GM18498 (cell line): ENCODE results near the gene OR7G2.

Experiments used
- ATAC-seq: cut with Tn5 transposase; IDR thresholded peaks from one replicate; pipeline ENCODE4 v1.9.1; 2021; ENCODE audit warnings: mild to moderate bottlenecking, moderate library complexity; ENCODE audit not compliant: unreplicated experiment

OR7G2 gene

DNA sequence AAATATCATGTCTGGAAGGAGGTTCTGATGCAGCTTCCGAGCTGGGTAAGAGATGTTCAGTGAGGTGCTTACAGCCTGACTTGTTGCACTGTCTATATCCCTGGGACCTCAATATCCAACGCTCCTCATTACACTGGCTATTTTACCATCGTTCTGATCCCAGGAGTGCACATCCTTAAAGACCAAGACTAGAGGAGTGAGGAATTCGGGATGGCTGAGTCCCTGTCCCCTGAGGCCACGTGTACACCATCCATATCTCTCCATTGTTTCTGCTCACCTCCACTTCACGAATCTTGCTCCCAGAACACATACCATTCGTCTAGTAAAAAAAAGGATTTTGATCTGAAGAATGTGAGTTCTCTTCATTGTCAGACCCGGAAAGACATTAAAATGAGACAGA is at the start of gene OR7G2:
TSS of gene OR7G2 (minus strand) at position 101 of the 400 bp plus-strand sequence. CDS start 4,232 bp downstream, outside the sequence.
- ATAC-seq: no peak

DNA sequence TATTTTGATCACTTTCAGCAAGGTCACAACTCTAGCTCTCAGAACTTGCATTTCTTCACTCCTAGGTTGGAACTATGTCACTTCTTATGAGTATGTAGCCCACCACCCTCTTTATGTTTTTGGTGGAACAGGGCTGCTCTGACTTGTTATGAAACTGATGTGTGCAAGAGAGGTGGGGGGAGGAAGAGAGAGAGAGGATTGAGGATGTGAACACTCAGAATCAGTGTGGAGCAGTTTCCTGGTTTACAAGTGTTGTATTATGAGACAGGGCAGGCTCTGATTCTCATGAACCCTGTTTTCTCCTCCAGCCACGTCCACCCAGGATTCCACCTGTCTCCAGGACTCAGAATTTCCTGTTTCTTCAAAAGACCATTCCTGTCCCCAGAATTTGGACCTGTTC is 49.0 kb upstream of the OR7G2 start:
- no peak for ATAC-seq

DNA sequence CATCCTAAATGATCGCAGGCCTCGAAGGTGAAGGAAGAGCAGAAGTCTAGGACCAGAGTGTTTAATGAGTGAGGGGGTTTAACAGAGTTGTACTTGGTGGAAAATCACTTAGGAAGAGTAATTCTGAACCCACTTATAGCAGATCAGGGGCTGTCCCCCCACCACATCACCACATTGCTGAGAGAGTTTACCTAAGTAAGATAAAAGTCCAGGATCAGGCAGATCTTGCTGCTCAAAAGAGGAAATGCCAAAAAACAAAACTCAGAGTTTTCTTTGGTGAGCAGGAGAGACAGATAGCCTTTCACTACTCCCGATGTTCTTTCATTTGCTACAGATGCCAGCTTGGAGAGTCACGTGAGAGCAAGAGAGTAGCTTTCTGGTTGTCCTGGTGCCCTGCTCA is 48.3 kb upstream of the OR7G2 start:
- ATAC-seq: no peak

DNA sequence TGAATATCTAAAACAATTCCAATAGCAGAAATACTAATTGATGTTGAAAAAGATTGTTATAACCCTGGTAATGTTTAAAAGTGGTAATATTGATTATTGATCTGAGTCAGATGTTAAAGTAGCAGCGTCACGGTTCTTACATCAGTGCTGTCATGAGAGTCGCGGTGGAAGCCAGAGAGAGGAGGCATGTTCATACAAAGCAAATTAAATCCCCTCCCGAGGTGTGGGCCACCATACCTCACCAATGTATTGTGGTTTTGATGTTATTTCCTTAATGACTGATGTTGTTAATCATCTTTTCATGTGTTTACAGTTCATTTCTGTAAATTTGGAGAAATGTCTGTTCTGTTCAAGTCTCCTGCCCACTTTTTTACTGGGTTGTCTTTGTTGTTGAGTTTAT is 44.1 kb upstream of the OR7G2 start:
- ATAC-seq: no peak

DNA sequence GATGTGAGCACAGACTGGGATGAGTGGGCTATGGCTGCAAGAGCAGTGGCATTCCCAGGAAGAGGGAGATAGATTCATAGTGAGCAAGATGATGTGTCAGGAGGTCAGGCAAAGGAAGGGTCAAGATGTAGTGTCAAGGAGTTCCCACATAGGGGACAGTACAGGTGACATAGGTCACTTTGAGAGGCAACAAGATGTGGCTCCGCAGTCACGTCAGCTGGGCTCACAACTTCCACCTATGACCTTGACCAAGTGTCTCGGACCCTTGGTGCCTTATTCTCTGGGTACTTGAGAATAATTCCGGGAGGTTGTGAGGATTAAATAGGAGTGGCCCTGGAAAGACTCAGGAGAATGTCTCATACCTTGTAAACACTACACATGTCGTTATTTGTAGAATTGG is 43.4 kb upstream of the OR7G2 start:
- no peak for ATAC-seq

DNA sequence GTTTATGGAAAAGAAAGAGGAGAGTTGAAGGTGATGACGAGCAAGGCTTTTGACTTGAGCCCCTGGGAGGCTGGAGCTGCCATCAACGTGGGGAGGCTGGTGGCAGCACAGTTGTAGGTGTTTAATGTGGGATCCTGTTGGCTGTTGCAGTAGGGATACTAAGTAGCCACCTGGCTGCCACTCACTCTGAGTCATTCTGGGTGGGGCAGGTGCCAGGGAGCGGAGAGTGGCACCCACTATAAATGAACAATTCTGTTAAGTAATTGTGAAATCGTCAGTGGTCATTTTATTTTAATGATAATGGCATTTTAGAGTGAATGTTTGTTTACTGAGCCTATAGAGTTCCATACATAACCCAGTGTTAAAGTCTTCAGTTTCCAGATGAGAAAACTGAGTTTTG is 42.7 kb upstream of the OR7G2 start:
- no peak for ATAC-seq

DNA sequence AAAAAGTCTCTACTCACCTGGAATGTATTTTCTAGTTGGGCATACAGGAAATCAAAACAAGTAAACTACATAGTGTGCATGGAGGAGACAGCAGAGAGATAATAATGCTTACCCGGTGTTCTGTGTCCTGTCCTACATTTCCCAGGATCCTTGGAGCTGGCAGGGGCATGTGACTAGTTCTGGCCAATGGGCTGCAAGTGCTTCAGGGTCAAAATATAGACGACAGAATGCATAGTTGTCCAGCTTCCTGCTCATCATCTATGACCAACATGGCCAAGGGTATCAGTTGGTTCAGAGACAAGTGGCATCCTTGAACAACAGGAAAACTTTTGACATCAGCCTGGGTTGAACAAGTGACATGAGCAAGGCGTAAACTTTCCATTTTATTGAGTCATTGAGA is 41.4 kb upstream of the OR7G2 start:
- ATAC-seq: no peak

DNA sequence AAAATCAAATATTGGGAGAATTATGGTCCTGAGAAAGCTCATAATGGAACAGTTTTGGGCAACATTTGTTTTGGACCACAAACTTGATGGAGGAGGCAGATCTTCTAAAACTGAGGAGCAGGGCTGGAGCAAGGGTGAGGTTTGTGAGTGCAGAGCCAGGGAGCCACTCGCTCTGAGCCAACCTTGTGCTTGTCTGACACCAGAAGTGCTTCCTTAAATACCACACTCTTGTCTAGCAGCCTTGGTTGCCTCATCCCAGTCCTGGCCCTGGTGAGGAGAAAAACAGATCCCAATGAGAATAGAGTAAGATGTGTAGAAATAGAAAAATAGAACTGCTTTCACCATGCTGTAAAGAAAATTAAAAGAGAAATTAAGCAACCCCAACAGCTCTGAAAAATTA is 39.6 kb upstream of the OR7G2 start:
- ATAC-seq: no peak

DNA sequence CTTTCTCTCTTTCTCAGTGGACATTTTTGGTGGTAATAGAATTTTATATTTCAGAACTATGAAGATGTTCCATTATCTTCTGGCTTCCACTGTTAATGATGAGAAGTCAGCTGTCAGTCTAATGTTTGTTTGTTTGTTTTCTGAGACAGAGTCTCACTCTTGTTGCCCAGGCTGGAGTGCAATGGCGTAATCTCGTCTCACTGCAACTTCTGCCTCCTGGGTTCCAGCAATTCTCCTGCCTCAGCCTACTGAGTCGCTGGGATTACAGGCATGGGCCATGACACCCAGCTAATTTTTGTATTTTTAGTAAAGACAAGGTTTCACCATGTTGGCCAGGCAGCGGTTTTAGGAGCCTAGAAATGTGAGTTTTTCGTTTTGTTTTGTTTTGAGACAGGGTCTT is 37.6 kb upstream of the OR7G2 start:
- ATAC-seq: no peak

DNA sequence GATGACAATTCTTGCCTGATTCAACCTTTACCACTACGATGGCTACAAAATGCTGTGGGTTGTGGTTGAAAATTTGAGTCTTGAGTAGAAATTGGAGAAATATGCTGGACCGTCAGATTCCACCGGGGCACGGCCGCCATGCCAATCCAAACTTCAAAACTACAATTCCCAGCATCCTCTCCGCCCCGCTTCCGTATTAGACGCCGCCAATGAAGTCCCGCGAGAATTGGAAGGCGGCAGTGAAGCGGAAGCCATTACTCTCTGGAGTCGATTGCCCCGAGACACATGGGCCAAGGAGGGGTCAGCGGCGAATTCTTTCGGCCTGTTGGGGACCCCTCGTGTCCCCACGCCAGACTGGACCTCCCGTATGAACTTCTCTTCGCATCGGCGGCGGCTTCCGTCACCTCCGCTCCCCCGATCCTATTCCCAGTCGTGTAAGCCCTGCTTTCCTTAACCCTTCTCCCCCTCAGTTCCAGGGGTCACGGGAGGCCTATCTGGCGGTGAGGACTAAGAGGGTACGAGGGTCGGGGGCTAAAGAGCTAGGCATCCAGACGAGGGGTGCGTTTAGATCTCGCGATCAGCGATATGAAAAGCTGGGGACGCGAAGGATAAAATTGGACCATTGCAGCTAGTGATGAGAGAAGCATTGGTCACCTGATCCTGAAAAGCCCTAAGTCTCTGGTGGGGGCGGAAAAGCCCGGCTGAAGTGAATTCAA is 33.0 kb upstream of the OR7G2 start, which contains the start of gene ZNF317:
TSS of gene ZNF317 (plus strand) at position 239 of the 716 bp plus-strand sequence. CDS start 15,620 bp downstream, outside the sequence.
- peak; percentile 95 for ATAC-seq

DNA sequence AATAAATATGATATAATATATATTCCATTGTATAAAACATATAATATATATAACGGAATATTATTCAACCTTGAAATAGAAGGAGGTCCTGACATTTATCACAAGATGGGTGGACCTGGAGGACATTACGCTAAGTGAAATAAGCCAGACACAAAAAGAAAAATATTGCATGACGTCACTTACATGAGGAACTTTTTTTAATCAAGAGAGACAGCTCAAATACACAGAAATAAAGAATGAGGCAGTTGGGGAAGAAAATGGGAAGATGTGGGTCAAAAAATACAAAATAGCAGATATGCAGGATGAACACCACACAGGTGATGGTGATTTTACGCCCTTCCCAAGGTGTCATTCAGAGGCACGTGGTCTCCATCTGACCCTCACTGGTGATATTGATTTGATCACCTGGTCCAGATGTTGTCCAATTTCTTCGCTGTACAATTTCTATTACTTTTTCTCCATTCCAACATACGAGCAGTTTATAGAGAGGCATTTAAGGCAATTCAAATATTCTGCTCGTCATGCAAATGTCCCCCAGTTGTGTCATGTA is 32.4 kb upstream of the OR7G2 start:
- ATAC-seq: peak; percentile 19

DNA sequence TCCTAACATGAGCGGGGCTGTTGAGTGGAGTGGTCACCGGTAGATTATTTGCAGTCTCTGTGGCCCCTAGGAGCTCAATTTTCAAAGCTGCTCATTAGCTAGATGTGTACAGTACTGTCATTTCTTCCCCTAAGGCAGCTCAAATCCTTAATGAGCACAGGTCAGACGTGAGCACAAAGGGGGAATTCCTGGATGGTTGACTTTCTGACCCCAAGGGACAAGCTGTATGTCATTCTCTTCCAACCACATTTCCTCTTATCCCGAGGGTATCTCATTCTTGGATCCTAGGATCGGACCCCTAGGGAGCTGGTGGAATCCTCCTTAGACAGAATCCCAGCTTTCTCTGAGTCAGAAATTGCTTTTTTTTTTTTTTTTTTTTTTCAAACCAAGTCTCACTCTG is 25.1 kb upstream of the OR7G2 start:
- ATAC-seq: no peak

DNA sequence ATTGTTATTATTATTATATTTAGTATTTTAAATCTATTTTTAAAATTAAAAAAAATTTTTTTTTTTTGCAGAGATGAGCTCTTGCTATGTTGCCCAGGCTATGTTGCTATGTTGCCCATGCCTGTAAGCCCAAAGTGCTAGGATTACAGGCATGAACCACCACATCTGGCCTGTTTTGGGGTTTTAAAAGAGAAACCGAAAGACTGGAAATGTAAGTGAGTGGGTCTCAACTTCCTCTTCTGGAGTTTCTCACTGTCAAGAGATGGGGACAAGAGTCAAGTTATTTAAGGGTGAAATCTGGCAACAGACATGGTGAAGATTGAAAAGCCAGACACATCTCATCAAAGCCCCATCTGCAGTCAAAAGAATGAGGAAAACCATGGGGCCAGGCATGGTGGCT is 23.7 kb upstream of the OR7G2 start:
- no peak for ATAC-seq

DNA sequence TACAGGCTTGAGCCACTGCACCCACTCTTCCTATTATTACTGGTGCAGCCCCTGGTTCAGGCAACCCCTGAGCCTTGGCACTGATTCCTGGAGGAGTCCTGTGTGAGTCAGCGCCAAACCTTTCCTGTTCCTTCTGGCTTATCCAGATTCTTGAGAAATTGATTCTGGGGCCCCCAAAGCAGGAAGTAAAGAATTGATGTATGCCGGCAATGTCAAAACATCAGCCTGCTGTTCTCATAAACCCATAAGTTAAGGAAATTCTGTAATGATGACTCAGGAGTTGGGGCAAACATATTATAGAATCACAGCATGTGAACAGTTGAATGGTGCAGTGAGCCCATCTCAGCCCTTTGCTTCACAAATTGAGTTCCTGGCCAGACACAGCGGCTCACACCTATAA is 20.9 kb upstream of the OR7G2 start:
- no peak for ATAC-seq

DNA sequence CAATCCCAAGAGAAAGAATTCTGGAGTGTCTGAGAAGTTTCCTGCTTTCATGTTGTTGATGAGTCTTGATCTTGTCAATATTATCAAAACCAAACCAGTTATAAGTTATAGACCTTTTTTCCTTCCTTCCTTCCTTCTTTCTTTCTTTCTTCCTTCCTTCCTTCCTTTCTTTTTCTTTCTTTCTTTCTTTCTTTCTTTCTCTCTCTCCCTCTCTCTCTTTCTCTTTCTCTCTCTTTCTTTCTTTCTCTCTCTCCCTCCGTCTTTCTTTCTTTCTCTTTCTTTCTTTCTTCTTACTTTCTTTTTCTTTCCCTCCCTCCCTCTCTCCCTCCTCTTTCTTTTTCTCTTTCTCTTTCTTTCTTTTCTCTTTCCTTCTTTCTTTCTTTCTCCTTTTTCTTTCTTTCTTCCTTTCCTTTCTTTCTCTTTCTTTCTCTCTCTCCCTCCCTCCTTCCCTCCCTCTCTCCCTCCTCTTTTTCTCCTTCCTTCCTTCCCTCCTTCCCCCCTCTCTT is 19.7 kb upstream of the OR7G2 start, which contains the start of gene OR7G3:
TSS of gene OR7G3 (minus strand) at position 51 of the 506 bp plus-strand sequence. CDS start at position 51, 0 bp downstream.
- ATAC-seq: no peak

DNA sequence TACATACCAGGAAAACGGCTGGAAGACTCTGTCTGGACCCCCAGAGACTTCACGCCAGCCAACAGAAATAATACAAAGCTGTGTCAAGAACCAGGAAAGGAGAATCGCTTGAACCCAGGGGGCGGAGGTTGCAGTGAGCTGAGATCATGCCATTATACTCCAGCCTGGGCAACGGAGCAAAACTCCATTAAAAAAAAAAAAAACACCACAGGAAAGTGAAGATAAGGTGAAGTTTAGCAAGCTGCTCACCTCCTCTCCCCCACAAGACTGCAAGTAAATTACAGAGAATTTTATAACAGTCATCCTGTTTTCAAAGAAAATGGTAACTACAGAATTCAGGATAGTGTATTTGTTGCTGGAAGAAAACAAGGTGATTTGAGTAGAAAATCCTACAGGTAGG is 9.3 kb upstream of the OR7G2 start:
- no peak for ATAC-seq

DNA sequence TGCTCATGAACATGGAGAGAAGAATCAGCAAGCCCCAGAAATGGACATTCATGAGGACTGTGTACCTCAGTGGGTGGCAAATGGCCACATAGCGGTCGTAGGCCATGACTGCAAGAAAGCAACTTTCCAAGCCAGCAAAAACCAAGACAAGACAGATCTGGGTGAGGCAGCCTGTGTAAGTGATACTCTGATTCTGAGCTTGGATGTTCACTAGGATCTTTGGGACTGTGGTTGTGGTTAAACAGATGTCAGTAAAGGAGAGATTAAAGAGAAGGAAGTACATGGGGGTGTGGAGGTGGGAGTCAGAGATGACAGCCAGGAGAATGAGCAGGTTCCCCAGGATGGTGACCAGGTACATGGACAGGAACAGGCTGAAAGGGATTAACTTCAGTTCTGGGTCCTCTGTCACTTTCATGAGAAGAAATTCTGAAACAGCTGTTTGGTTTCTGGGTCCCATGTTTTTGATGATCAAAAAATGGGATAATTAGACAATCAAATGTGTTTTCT is 8.1 kb upstream of the OR7G2 start, which contains the start of gene OR7G1:
TSS of gene OR7G1 (minus strand) at position 457 of the 507 bp plus-strand sequence. CDS start at position 457, 0 bp downstream.
- no peak for ATAC-seq

DNA sequence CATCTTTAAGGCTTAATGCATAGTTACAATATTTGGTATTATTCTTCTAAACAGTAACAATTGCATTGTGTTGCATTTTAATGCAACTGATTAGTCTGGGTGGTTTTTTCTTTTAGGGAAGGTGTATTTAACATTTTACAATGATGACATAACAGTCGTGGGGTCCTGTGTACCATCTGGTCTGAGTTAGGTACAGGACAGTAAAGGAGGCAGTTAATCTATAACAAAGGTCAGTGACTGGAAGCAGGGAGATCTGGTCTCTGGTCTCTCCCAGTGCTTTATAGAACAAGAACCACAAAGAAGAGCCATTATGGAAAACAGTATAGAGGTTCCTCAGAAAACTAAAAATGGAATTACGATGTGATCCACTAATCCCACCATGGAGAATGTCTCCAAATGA is 2.7 kb upstream of the OR7G2 start:
- no peak for ATAC-seq

DNA sequence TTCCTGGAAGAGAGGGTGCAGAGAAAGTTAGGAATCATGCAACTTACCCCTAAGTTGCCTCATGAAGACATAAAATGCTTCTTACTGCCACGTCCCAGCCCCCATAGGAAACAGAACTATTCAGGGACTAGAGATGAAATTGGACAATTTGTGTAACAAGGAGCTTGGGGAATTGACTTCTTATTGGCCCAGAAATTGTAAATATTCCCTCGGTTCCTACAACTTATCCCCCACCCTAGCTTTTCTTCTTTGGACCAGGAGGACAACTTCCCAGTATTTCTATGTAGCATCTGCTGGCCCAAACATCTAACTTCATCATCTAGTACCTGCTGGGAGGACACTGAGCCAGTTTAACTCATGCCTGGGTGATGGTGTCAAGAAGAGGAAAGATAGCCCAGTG is 20.5 kb downstream of the OR7G2 start, which contains the start of gene OR1M1:
TSS of gene OR1M1 (plus strand) at position 301 of the 400 bp plus-strand sequence. CDS start 6,184 bp downstream, outside the sequence.
- no peak for ATAC-seq

DNA sequence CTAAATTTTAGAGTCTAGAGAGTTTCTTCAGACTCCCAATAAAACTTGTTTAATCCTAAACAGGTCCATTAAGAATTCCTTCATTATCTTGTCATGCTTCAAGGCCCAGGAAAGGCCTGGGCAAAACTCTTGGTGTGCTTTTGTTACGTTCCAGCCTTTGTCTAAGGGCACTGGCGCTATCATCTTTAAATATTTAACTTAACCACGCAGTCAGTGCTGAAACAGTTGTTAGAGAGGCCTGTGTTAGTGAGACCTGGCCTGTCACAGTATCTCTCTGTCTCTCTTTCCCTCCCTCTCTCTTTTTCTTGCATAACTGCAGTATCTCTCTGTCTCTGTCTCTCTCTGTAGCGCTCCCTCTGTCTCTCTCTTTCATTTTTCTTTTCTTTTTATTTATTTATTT is 28.6 kb downstream of the OR7G2 start:
- ATAC-seq: no peak

DNA sequence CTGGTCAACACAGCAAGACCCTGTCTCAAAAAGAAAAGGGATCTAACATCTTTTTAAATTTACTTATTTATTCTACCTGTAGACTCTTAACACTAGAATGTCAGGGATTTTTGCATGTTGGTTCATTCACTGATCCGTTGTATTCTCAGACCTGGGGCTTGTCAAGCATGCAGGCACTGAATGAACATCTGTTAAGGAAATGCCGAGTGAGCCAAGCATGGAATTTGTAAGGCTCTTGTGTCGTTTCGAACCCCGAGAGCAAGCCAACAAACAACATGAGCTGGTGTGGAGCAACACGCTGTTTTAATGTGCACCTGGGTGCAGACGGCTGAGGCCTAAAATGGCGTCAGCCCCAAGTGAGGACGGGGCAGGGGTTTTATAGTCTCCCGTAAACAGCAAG is 30.4 kb downstream of the OR7G2 start:
- no peak for ATAC-seq
